WI38 (cell line): ENCODE measurements around the gene ZNF821.
"Not testable (repeated sequence)": the region's sequence is repeated elsewhere in the genome, so short reads cannot be mapped to it uniquely, and the experiment has no call there.

Experiments
- H3K4me3 ChIP-seq: 2 replicates; pipeline ENCODE4 v1.5.1; 2011; ENCODE audit warnings: low read depth, mild to moderate bottlenecking, control low read depth, low read length
- CTCF ChIP-seq: IDR thresholded peaks from 2 replicates; pipeline ENCODE4 v1.5.1; 2012; ENCODE audit warnings: low read depth, mild to moderate bottlenecking, control low read depth, low read length

Gene ZNF821

GRCh38 chr16:71830359-71830758 is 53.6 kb downstream of the ZNF821 start:
- no peak for TF ChIP-seq CTCF

GRCh38 chr16:71826533-71827017 is 57.4 kb downstream of the ZNF821 start:
- TF ChIP-seq CTCF, result no peak
- no peak overlapping the region for H3K4me3 ChIP-seq

More at GRCh38 chr16:71830359-71830758, 53.6 kb downstream of the ZNF821 start:
- H3K4me3 ChIP-seq, result no peak overlapping the region

GRCh38 chr16:71817155-71817500 is 66.9 kb downstream of the ZNF821 start:
- not testable (repeated sequence) for H3K4me3 ChIP-seq

GRCh38 chr16:71811261-71811803 is 72.7 kb downstream of the ZNF821 start:
- no peak for TF ChIP-seq CTCF

GRCh38 chr16:71810155-71810530 is 73.8 kb downstream of the ZNF821 start:
- not testable (repeated sequence) for H3K4me3 ChIP-seq

More at GRCh38 chr16:71811261-71811803, 72.7 kb downstream of the ZNF821 start:
- no peak overlapping the region for H3K4me3 ChIP-seq
